ENCODE results near the gene KIF26B.

DNA sequence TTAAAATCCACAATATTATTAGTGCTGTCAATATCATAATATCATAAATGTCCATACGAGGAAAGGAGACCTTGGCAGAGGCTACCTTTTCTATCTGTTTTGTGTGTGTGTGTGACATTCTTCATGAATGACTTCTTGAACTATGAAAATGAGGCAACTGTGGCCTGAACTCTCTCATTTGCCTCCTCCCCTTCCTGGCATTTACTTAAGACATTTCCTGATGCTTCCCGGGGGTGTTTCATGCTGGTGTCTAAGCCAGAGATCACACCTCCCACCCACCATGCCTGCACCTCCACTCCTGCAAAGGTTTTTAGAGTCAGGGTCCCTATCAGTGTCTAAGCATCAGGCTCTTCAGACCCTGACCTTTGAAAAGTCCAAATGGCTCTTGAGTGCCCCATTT lies 420.9 kb downstream of the KIF26B start:
- TF ChIP-seq, protein P1, sequence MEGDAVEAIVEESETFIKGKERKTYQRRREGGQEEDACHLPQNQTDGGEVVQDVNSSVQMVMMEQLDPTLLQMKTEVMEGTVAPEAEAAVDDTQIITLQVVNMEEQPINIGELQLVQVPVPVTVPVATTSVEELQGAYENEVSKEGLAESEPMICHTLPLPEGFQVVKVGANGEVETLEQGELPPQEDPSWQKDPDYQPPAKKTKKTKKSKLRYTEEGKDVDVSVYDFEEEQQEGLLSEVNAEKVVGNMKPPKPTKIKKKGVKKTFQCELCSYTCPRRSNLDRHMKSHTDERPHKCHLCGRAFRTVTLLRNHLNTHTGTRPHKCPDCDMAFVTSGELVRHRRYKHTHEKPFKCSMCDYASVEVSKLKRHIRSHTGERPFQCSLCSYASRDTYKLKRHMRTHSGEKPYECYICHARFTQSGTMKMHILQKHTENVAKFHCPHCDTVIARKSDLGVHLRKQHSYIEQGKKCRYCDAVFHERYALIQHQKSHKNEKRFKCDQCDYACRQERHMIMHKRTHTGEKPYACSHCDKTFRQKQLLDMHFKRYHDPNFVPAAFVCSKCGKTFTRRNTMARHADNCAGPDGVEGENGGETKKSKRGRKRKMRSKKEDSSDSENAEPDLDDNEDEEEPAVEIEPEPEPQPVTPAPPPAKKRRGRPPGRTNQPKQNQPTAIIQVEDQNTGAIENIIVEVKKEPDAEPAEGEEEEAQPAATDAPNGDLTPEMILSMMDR (conservative IDR thresholded peaks at IDR 0.05; ENCODE audit: low read depth, low read length): no peak
- TF ChIP-seq EZH2 (IDR thresholded peaks at IDR 0.05; ENCODE audit: low read length, unreplicated experiment): no peak
